Endothelial cell of umbilical vein (primary cell): ENCODE results near the gene DENND2A. TPM values are rescaled to one million over a fixed set of nuclear protein-coding genes. Genes with fewer than 3 reads are reported as not detected.

Experiments
- BruUV-seq: library from RNA; stranded (reverse); fragments of 400-500 nt; replicated peaks from 2 replicates; lab custom pipeline; 2021; lab: Mats Ljungman, UMichigan
- CTCF ChIA-PET: fragments of 300-600, 350-600 bp; sonication (Branson Sonifier 250); formaldehyde crosslinking; loops from one replicate; lab custom pipeline; 2021; ENCODE audit warnings: antibody characterized with exemption, inconsistent platforms; lab: Charles Lee
- POLR2A ChIA-PET: fragments of 300-600, 350-600 bp; sonication (Branson Sonifier 250); formaldehyde crosslinking; loops from one replicate; lab custom pipeline; 2021; ENCODE audit warnings: antibody characterized with exemption, inconsistent platforms; lab: Charles Lee
- DNase-seq: peaks from one replicate; pipeline ENCODE4 v3.0.0-alpha.2; 2011; ENCODE audit warnings: low read depth, low spot score
- FAIRE-seq: peaks from 2 replicates; lab custom pipeline; 2011; peaks lifted over from hg19 to GRCh38; lab: Jason Lieb, UNC
- H2AFZ ChIP-seq: 2 replicates; pipeline ENCODE4 v1.6.0; 2012; ENCODE audit warnings: low read depth, low read length, control low read depth, inconsistent platforms
- H3K27ac ChIP-seq: 2 replicates; pipeline ENCODE4 v1.5.1; 2011; ENCODE audit warnings: low read depth, mild to moderate bottlenecking, control low read depth, low read length, moderate library complexity; ENCODE audit not compliant: insufficient read depth
- H3K27me3 ChIP-seq, 2 experiments: 2 replicates each; pipeline versions ENCODE4 v1.6.0 to v1.6.1; 2011; ENCODE audit warnings: low read length in 2 of 2, mixed read lengths in 1 of 2; ENCODE audit not compliant: control insufficient read depth in 2 of 2, insufficient read depth in 2 of 2
- H3K36me3 ChIP-seq, 2 experiments: 2 replicates in 1 of 2; 3 replicates in 1 of 2; pipeline ENCODE4 v1.5.1; 2011; ENCODE audit warnings: low read length in 2 of 2, mild to moderate bottlenecking in 1 of 2, moderate library complexity in 1 of 2; ENCODE audit not compliant: control insufficient read depth in 2 of 2, insufficient read depth in 2 of 2; ENCODE audit errors: extremely low read depth in 1 of 2
- H3K4me1 ChIP-seq: 3 replicates; pipeline ENCODE4 v1.5.1; 2011; ENCODE audit warnings: mild to moderate bottlenecking, low read length; ENCODE audit not compliant: control insufficient read depth, insufficient read depth; ENCODE audit errors: extremely low read depth
- H3K4me2 ChIP-seq: 2 replicates; pipeline ENCODE4 v1.6.1; 2011; ENCODE audit warnings: low read length, control low read depth, mixed read lengths; ENCODE audit not compliant: insufficient read depth
- H3K4me3 ChIP-seq, 3 experiments: fragments of 200-600 bp in 1 of 3; sonication (generic), shearing (Covaris generic) in 1 of 3; replicated peaks in 1 of 3; 2 replicates each; pipeline ENCODE4 v1.5.1; 2011 to 2016; ENCODE audit warnings: control low read depth in 3 of 3, low read length in 3 of 3, mild to moderate bottlenecking in 2 of 3, inconsistent platforms in 1 of 3, low read depth in 1 of 3, moderate library complexity in 1 of 3; ENCODE audit not compliant: insufficient read depth in 1 of 3
- H3K79me2 ChIP-seq: 2 replicates; pipeline ENCODE4 v1.6.0; 2012; ENCODE audit warnings: low read length, inconsistent platforms; ENCODE audit not compliant: control insufficient read depth, insufficient read depth
- H3K9ac ChIP-seq: replicated peaks from 2 replicates; pipeline ENCODE3; 2011; ENCODE audit warnings: low read length, control low read depth; ENCODE audit not compliant: insufficient read depth; ENCODE audit errors: extremely low read depth
- H3K9me1 ChIP-seq: replicated peaks from 3 replicates; pipeline ENCODE4 v1.6.0; 2011; ENCODE audit warnings: mild to moderate bottlenecking, low read length; ENCODE audit not compliant: control insufficient read depth, insufficient read depth; ENCODE audit errors: extremely low read depth
- H3K9me3 ChIP-seq: replicated peaks from 2 replicates; pipeline ENCODE4 v1.5.1; 2012; ENCODE audit warnings: low read length, inconsistent platforms; ENCODE audit not compliant: control insufficient read depth, insufficient read depth
- H4K20me1 ChIP-seq: replicated peaks from 2 replicates; pipeline ENCODE3; 2011; ENCODE audit warnings: mild to moderate bottlenecking, low read length; ENCODE audit not compliant: control insufficient read depth, insufficient read depth; ENCODE audit errors: extremely low read depth
- CTCF ChIP-seq, 2 donors: IDR thresholded peaks; 1 replicate in 1 of 2; 2 replicates in 1 of 2; pipeline ENCODE4 v1.5.1; 2011; ENCODE audit warnings: low read length in 2 of 2, mild to moderate bottlenecking in 2 of 2, moderate library complexity in 2 of 2, control low read depth in 1 of 2, inconsistent platforms in 1 of 2, low read depth in 1 of 2; ENCODE audit not compliant: insufficient read depth in 1 of 2; ENCODE audit errors: extremely low read depth in 1 of 2
- FOS ChIP-seq: IDR thresholded peaks from 2 replicates; pipeline ENCODE4 v1.6.1; 2011; ENCODE audit warnings: mild to moderate bottlenecking, low read length, moderate library complexity, borderline replicate concordance; ENCODE audit not compliant: insufficient read depth
- GATA2 ChIP-seq: IDR thresholded peaks from 2 replicates; pipeline ENCODE4 v1.7.0; 2011; ENCODE audit warnings: low read depth, mild to moderate bottlenecking, moderate library complexity, mixed read lengths, low read length; ENCODE audit not compliant: insufficient read length, insufficient read depth
- JUN ChIP-seq: IDR thresholded peaks from 2 replicates; pipeline ENCODE4 v1.6.1; 2011; ENCODE audit warnings: borderline replicate concordance, low read depth; ENCODE audit not compliant: insufficient read length, insufficient read depth
- POLR2A ChIP-seq: IDR thresholded peaks from 2 replicates; pipeline ENCODE4 v1.6.1; 2012; ENCODE audit warnings: low read depth, mild to moderate bottlenecking, control low read depth, low read length
- POLR2AphosphoS5 ChIP-seq: IDR thresholded peaks from 2 replicates; pipeline ENCODE4 v1.6.1; 2012; ENCODE audit warnings: low read depth, mild to moderate bottlenecking, control low read depth, low read length, moderate library complexity; ENCODE audit not compliant: insufficient read depth
- dilution Hi-C: fragments of 300-500 bp; cut with MboI; formaldehyde crosslinking; loops from one replicate; pipeline ENCODE4 v1.15.0; 2019; ENCODE audit warnings: low sequenced_read_pairs; ENCODE audit not compliant: extremely low pct_ligation_motif_present
- intact Hi-C: fragments of 100-400 bp; cut with micrococcal nuclease; formaldehyde crosslinking; loops from one replicate; pipeline ENCODE4 v1.10.0; 2022
- polyA plus RNA-seq, 4 experiments: library from polyadenylated mRNA; depleted of rRNA in 3 of 4; stranded (reverse) in 3 of 4; unstranded in 1 of 4; fragments of >200 nt; gene quantifications; 2 replicates each; pipeline versions ENCODE4 v1.2.1 to v1.2.3, GENCODE V29; 2011 to 2012; ENCODE audit warnings: missing spikeins in 1 of 4
- total RNA-seq: library from RNA; stranded (reverse); gene quantifications from 2 replicates; pipeline ENCODE4 v1.2.3, GENCODE V29; 2021
- TF ChIP-seq, protein P1 (sequence below): IDR thresholded peaks from 2 replicates; pipeline ENCODE4 v1.6.1; 2011; ENCODE audit not compliant: insufficient read depth, insufficient read length

DENND2A gene
- total and polyA plus RNA-seq, 2 donors (not counting 3 experiments of a cell fraction or from before 2014, with no cell fraction given), result 0.33 TPM; not detected in 1

- H4K20me1 ChIP-seq, result no peaks in the 10 kb centered on the region
- ChIA-PET POLR2A (no interaction called here), CTCF (interaction anchor here (1.3 to 2.9 kb wide), 5 partner anchors 140 to 990 kb away, joined by 3 to 12 read pairs (median 10); no protein-coding TSS in a partner anchor)
- H3K4me1 ChIP-seq, result peaks cover 5% of the 10 kb centered on the region
- H3K4me3 ChIP-seq, result no peak overlapping the region
- no TSS peak for BruUV-seq
- no peak overlapping the region for H3K9ac ChIP-seq
- no peaks in the 10 kb centered on the region for H3K79me2 ChIP-seq
- FAIRE-seq, result no peak
- H3K9me1 ChIP-seq, result no peaks in the 10 kb centered on the region
- H3K9me3 ChIP-seq, result no peaks in the 10 kb centered on the region
- H3K27ac ChIP-seq, result no peak overlapping the region
- no peaks in the 10 kb centered on the region for H3K36me3 ChIP-seq
- no peak for DNase-seq
- dilution Hi-C loops, result no loop called here
- no peak overlapping the region for H2AFZ ChIP-seq
- TF ChIP-seq CTCF (IDR thresholded peaks at IDR 0.05; ENCODE audit: extremely low read depth in 1 of 2, insufficient read depth in 1 of 2, low read depth in 1 of 2, low read length in 2 of 2) (no peak), JUN (no peak), POLR2AphosphoS5 (no peak)
- TF ChIP-seq, protein P1, sequence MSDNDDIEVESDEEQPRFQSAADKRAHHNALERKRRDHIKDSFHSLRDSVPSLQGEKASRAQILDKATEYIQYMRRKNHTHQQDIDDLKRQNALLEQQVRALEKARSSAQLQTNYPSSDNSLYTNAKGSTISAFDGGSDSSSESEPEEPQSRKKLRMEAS, result no peak
- H3K27me3 ChIP-seq, result peaks cover 2 to 4% of the 10 kb centered on the region in 2 experiments
- H3K4me2 ChIP-seq, result no peak overlapping the region
- intact Hi-C loops, result loop anchor here (10.0 kb wide), 1 partner anchor 315 kb away; no protein-coding TSS in a partner anchor
Measured at GRCh38 chr7:140659856-140660255, 19.2 kb upstream of the DENND2A start.

- H3K9ac ChIP-seq, result no peak overlapping the region
- H3K4me2 ChIP-seq, result no peak overlapping the region
- H3K9me1 ChIP-seq, result no peaks in the 10 kb centered on the region
- H4K20me1 ChIP-seq, result no peaks in the 10 kb centered on the region
- POLR2A ChIA-PET, result no interaction called here
- H3K36me3 ChIP-seq, result no peaks in the 10 kb centered on the region
- DNase-seq (no peak), FAIRE-seq (no peak)
- H3K4me1 ChIP-seq, result peaks cover 5% of the 10 kb centered on the region
- CTCF ChIA-PET, result interaction anchor here (2.6 kb wide), 1 partner anchor 141 kb away, joined by 18 read pairs; no protein-coding TSS in a partner anchor
- no peaks in the 10 kb centered on the region for H3K79me2 ChIP-seq
- dilution Hi-C loops (no loop called here), intact Hi-C loops (loop anchor here (10.0 kb wide), 1 partner anchor 313 kb away; no protein-coding TSS in a partner anchor)
- no peak overlapping the region for H3K4me3 ChIP-seq
- H2AFZ ChIP-seq, result no peak overlapping the region
- no TSS peak for BruUV-seq
- TF ChIP-seq POLR2AphosphoS5, result no peak
- no peak for TF ChIP-seq POLR2A
- TF ChIP-seq GATA2, result no peak
- no peak for TF ChIP-seq FOS
- no peak for TF ChIP-seq JUN
- no peak overlapping the region for H3K27ac ChIP-seq
- H3K27me3 ChIP-seq, result peaks cover 2 to 4% of the 10 kb centered on the region in 2 experiments
- H3K9me3 ChIP-seq, result no peaks in the 10 kb centered on the region
Measured at GRCh38 chr7:140657891-140658290, 17.3 kb upstream of the DENND2A start.
